SJSA1 (cell line): ENCODE data around the gene DNAJA2. TPM values are rescaled to one million over a fixed set of nuclear protein-coding genes. Genes with fewer than 3 reads are reported as not detected.

Experiments
- DNase-seq, 2 experiments: peaks; one replicate each; pipeline ENCODE4 v3.0.0-alpha.2; 2015 to 2020; ENCODE audit warnings: low spot score in 2 of 2, low read depth in 1 of 2
- H3K27ac ChIP-seq: fragments of 250-450 bp; sonication (Bioruptor Pico); 2 replicates; pipeline ENCODE4 v1.5.1; 2020; ENCODE audit warnings: mild to moderate bottlenecking, moderate library complexity
- H3K27me3 ChIP-seq: fragments of 250-450 bp; sonication (Bioruptor Pico); replicated peaks from 2 replicates; pipeline ENCODE4 v1.5.1; 2020; ENCODE audit warnings: mild to moderate bottlenecking, moderate library complexity
- H3K36me3 ChIP-seq: fragments of 250-450 bp; sonication (Bioruptor Pico); 2 replicates; pipeline ENCODE4 v1.5.1; 2020; ENCODE audit warnings: mild to moderate bottlenecking
- H3K4me1 ChIP-seq: fragments of 250-450 bp; sonication (Bioruptor Pico); replicated peaks from 2 replicates; pipeline ENCODE4 v1.6.1; 2021; ENCODE audit warnings: mild to moderate bottlenecking
- H3K4me3 ChIP-seq: fragments of 250-450 bp; sonication (Bioruptor Pico); 2 replicates; pipeline ENCODE4 v1.5.1; 2020; ENCODE audit warnings: mild to moderate bottlenecking
- H3K9me3 ChIP-seq: fragments of 250-450 bp; sonication (Bioruptor Pico); replicated peaks from 2 replicates; pipeline ENCODE4 v1.5.1; 2020; ENCODE audit warnings: mild to moderate bottlenecking
- total RNA-seq: library from RNA; depleted of rRNA; stranded (reverse); fragments of >200 nt; shearing (Covaris generic); gene quantifications from 2 replicates; pipeline ENCODE4 v1.2.3, GENCODE V29; 2014; rRNA removed

Gene DNAJA2
- total RNA-seq, 1 experiment from 2014 or later = 91.1 TPM

DNA sequence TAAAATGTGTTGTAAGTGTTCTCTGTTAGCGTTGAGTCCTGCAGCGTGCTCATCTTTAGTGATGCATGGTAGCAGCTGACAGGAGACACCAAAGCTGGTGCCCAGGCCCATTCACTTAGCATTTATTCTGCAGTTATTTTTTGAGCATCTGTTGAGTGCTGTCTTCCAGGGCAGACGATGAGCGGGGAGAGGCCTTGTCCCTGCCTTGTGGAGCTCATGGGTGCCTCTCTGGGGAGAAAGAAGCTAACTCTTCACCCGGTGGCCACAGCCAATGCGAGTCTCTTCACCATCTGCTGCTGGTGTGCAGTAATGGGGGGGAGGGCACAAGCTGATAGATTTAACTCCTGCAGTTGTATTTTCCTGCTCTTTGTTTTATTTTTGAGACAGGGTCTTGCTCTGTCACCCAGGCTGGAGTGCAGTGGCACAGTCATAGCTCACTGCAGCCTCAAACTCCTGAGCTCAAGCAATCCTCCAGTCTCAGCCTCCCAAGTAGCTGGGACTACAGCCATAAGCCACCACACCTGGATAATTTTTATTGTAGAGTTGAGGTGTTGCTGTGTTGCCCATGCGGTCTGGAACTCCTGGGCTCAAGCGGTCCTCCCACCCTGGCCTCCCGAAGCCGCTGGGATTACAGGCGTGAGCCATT lies 58.8 kb downstream of the DNAJA2 start:
- 0 out of 2 replicates have a peak, but pooled peaks cover 2% of the 10 kb centered on the region for H3K36me3 ChIP-seq
- no peak for DNase-seq

DNA sequence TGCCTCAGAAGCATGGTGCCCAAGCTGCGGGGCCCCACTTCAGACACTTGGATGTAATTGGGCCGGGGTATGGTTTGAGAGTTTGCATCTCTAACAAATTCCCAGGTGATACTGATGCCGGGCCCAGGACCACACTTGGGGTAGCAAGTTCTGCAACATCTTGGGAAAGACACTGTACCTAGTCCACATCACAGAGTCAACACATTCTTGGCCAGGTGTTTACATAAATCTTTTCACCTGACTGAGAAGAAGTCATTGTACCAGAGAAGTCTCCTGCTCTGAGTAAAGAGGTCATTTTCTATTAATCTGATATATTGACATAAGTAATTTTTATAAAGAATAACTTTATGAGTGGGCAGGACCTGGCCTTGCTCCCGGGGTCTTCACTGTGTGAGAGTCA lies 61.8 kb downstream of the DNAJA2 start:
- no peak for DNase-seq
- Histone ChIP-seq H3K9me3 (no peaks in the 10 kb centered on the region), H3K4me3 (no peak overlapping the region), H3K27me3 (no peaks in the 10 kb centered on the region), H3K27ac (no peak overlapping the region), H3K36me3 (peaks cover 2% of the 10 kb centered on the region; the same call in 1 of the 2 replicates), H3K4me1 (no peaks in the 10 kb centered on the region)

More for the DNA sequence above, 58.8 kb downstream of the DNAJA2 start:
- Histone ChIP-seq H3K27ac (no peak overlapping the region), H3K4me3 (no peak overlapping the region), H3K4me1 (no peaks in the 10 kb centered on the region), H3K9me3 (no peaks in the 10 kb centered on the region), H3K27me3 (no peaks in the 10 kb centered on the region)

DNA sequence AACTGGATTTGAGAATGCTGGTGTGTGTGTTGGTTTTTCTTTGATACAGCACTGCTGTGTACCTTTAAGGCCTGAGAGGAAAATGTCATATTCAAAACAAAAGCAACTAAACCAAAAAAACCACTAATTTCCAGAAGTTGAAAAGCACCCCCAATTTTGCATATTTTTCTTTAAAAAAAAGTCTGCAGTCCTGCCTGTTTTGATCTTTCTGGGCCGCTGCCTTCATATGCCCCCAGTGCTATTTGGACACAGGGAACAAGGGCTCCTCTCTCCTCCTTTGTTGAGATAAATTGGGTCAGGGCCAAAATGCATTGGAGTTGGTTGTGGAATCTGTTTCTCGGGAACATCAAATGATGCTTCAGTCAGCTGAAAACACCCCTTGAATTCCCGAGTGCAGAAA lies 62.4 kb downstream of the DNAJA2 start:
- no peak for DNase-seq
- Histone ChIP-seq H3K27ac (no peak overlapping the region), H3K27me3 (no peaks in the 10 kb centered on the region), H3K4me1 (no peaks in the 10 kb centered on the region), H3K9me3 (no peaks in the 10 kb centered on the region), H3K36me3 (peaks cover 2% of the 10 kb centered on the region; the same call in 1 of the 2 replicates), H3K4me3 (no peak overlapping the region)

DNA sequence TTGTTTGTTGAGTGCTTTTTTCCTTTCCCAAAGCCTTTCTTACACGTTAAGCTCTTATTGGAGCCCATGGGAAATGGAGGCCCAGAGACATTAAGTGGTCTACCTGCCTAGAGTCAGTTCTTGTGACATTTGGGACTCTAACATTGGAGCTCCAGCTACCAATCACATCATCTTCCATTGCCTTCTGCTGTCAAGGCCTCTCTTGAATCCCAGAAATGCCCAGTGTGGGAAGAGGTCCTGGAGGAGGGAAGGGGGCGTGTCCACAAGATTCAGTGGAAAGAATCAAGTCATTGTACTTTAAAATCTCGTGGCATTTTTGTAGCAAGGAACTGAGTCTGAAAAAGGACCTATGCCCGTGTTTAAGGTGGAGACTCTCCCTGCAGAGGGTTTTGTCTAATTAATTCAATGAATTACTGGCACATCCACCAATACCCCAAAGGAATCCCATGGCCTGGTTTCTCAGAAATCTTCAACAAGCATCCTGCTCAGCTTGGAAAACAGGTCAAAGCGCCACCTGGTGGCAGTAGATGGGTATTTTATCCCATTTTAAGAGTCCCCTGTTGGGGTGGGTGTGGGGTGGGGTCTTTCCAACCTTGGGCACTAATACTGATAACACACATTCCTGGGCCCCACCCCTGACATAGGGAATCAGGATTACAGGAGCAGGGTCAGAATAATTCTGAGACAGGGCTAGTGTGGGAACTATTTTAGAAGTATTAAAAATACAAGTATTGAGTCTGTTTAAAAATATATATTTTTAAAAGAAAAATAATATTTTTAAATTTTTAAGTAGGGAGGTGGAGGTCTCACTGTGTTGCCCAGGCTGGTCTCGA lies 64.7 kb downstream of the DNAJA2 start:
- Histone ChIP-seq H3K4me3 (no peak overlapping the region), H3K9me3 (no peaks in the 10 kb centered on the region), H3K27ac (no peak overlapping the region), H3K27me3 (no peaks in the 10 kb centered on the region), H3K4me1 (no peaks in the 10 kb centered on the region), H3K36me3 (peaks cover 2% of the 10 kb centered on the region; the same call in 1 of the 2 replicates)
- DNase-seq = peak; percentile 53 to 71

GRCh38 chr16:46907061-46907774 lies 66.3 kb downstream of the DNAJA2 start:
- Histone ChIP-seq H3K36me3 (peaks cover 2% of the 10 kb centered on the region; the same call in 1 of the 2 replicates), H3K27ac (no peak overlapping the region), H3K27me3 (no peaks in the 10 kb centered on the region), H3K9me3 (no peaks in the 10 kb centered on the region), H3K4me1 (no peaks in the 10 kb centered on the region), H3K4me3 (no peak overlapping the region)
- no peak for DNase-seq

GRCh38 chr16:46906360-46907060 lies 67.0 kb downstream of the DNAJA2 start:
- H3K4me3 ChIP-seq = no peak overlapping the region
- H3K27me3 ChIP-seq = no peaks in the 10 kb centered on the region
- H3K4me1 ChIP-seq = no peaks in the 10 kb centered on the region
- no peaks in the 10 kb centered on the region for H3K9me3 ChIP-seq
- DNase-seq = no peak
- peaks cover 2% of the 10 kb centered on the region; the same call in 1 of the 2 replicates for H3K36me3 ChIP-seq
- no peak overlapping the region for H3K27ac ChIP-seq

Other genes starting within 250 kb of the DNAJA2 start
- gene MYLK3, start 225.3 kb downstream of the DNAJA2 start, total RNA-seq = 0.13 TPM in 1 of 2 replicates, not detected in the other
- 33.9 and 37.2 TPM in 2 replicates for gene C16orf87, start 142.5 kb downstream of the DNAJA2 start, total RNA-seq
- gene GPT2, start 89.3 kb downstream of the DNAJA2 start, total RNA-seq = 14.8 and 15.7 TPM in 2 replicates
- 5.6 and 10.7 TPM in 2 replicates for gene NETO2, start 170.3 kb upstream of the DNAJA2 start, total RNA-seq